IMR-90 (cell line): Measurements from ENCODE around the gene DMD. TPM values are rescaled to one million over a fixed set of nuclear protein-coding genes. Genes with fewer than 3 reads are reported as not detected.

Source experiments
- ATAC-seq: fragments of 200-7000 bp; cut with Tn5 transposase; 2 replicates; pipeline ENCODE4 v1.9.1; 2020; ENCODE audit warnings: low read depth, mild to moderate bottlenecking, moderate library complexity
- BruUV-seq: library from RNA; stranded (reverse); fragments of 400-500 nt; replicated peaks from 2 replicates; lab custom pipeline; 2021; lab: Mats Ljungman, UMichigan
- CTCF ChIA-PET: fragments of 300-600 bp; formaldehyde crosslinking; extraction: SDS; loops from one replicate; lab custom pipeline; 2021; ENCODE audit warnings: antibody characterized with exemption; lab: Yijun Ruan, JAX
- POLR2A ChIA-PET: fragments of 300-600 bp; sonication (Branson Sonifier 250); formaldehyde crosslinking; loops from one replicate; lab custom pipeline; 2022; ENCODE audit warnings: antibody characterized with exemption; ENCODE audit not compliant: unreplicated experiment; lab: Charles Lee
- DNase-seq: peaks from one replicate; pipeline ENCODE4 v3.0.0; 2013
- H2AFZ ChIP-seq: replicated peaks from 2 replicates; pipeline ENCODE3; 2013; ENCODE audit warnings: low read length, mild to moderate bottlenecking; ENCODE audit not compliant: poor library complexity
- H2AK5ac ChIP-seq: 2 replicates; pipeline ENCODE4 v1.6.1; 2013; ENCODE audit warnings: low read depth, low read length, inconsistent platforms
- H2AK9ac ChIP-seq: replicated peaks from 2 replicates; pipeline ENCODE3; 2013; ENCODE audit warnings: mild to moderate bottlenecking, low read depth, low read length, moderate library complexity; ENCODE audit not compliant: poor library complexity
- H2BK120ac ChIP-seq: 2 replicates; pipeline ENCODE4 v1.6.1; 2013; ENCODE audit warnings: low read depth, low read length, inconsistent platforms
- H2BK15ac ChIP-seq: 3 replicates; pipeline ENCODE4 v1.6.1; 2013; ENCODE audit warnings: low read depth, low read length, inconsistent platforms
- H2BK20ac ChIP-seq: 2 replicates; pipeline ENCODE4 v1.6.1; 2013; ENCODE audit warnings: low read depth, mild to moderate bottlenecking, inconsistent platforms, low read length, moderate library complexity
- H2BK5ac ChIP-seq: 2 replicates; pipeline ENCODE4 v1.6.1; 2013; ENCODE audit warnings: mild to moderate bottlenecking, low read depth, low read length, inconsistent platforms; ENCODE audit not compliant: poor library complexity, severe bottlenecking
- H3K14ac ChIP-seq: replicated peaks from 2 replicates; pipeline ENCODE4 v1.6.1; 2013; ENCODE audit warnings: low read depth, low read length, inconsistent platforms
- H3K18ac ChIP-seq: 2 replicates; pipeline ENCODE4 v1.6.1; 2013; ENCODE audit warnings: low read depth, low read length, control low read depth
- H3K23ac ChIP-seq: 2 replicates; pipeline ENCODE4 v1.6.1; 2013; ENCODE audit warnings: low read depth, low read length, inconsistent platforms
- H3K27ac ChIP-seq: 2 replicates; pipeline ENCODE4 v1.5.1; 2013; ENCODE audit warnings: mild to moderate bottlenecking, control low read depth, low read length; ENCODE audit not compliant: insufficient read depth
- H3K27me3 ChIP-seq: 2 replicates; pipeline ENCODE4 v1.6.1; 2013; ENCODE audit warnings: low read length; ENCODE audit not compliant: control insufficient read depth, insufficient read depth
- H3K36me3 ChIP-seq: 2 replicates; pipeline ENCODE4 v1.6.1; 2013; ENCODE audit warnings: low read length, mixed read lengths; ENCODE audit not compliant: control insufficient read depth, insufficient read depth
- H3K4ac ChIP-seq: 2 replicates; pipeline ENCODE4 v1.6.1; 2013; ENCODE audit warnings: low read depth, low read length, inconsistent platforms
- H3K4me1 ChIP-seq: 2 replicates; pipeline ENCODE4 v1.6.1; 2013; ENCODE audit warnings: low read length, mixed read lengths; ENCODE audit not compliant: control insufficient read depth, insufficient read depth
- H3K4me2 ChIP-seq: 2 replicates; pipeline ENCODE4 v1.6.1; 2013; ENCODE audit warnings: low read depth, mild to moderate bottlenecking, control low read depth, low read length, moderate library complexity
- H3K4me3 ChIP-seq: 2 replicates; pipeline ENCODE4 v1.5.1; 2013; ENCODE audit warnings: low read depth, mild to moderate bottlenecking, control low read depth, low read length, moderate library complexity; ENCODE audit not compliant: insufficient read depth
- H3K56ac ChIP-seq: 2 replicates; pipeline ENCODE4 v1.6.1; 2013; ENCODE audit warnings: low read length, inconsistent platforms; ENCODE audit not compliant: insufficient read depth; ENCODE audit errors: extremely low read depth
- H3K79me1 ChIP-seq, 2 experiments: 2 replicates each; pipeline ENCODE4 v1.6.1; 2013; ENCODE audit warnings: low read length in 2 of 2, inconsistent platforms in 1 of 2, low read depth in 1 of 2
- H3K9ac ChIP-seq: 2 replicates; pipeline ENCODE4 v1.6.1; 2013; ENCODE audit warnings: low read depth, low read length, control low read depth
- H3K9me1 ChIP-seq: 2 replicates; pipeline ENCODE4 v1.6.1; 2013; ENCODE audit warnings: low read length, inconsistent platforms; ENCODE audit not compliant: insufficient read depth
- H3K9me3 ChIP-seq: 2 replicates; pipeline ENCODE4 v1.6.1; 2013; ENCODE audit warnings: low read length; ENCODE audit not compliant: control insufficient read depth, insufficient read depth
- H4K20me1 ChIP-seq: 2 replicates; pipeline ENCODE4 v1.6.1; 2013; ENCODE audit warnings: low read length, inconsistent platforms; ENCODE audit not compliant: insufficient read depth
- H4K5ac ChIP-seq: 2 replicates; pipeline ENCODE4 v1.6.1; 2013; ENCODE audit warnings: mild to moderate bottlenecking, low read depth, low read length, control low read depth
- H4K8ac ChIP-seq, 2 experiments: 2 replicates each; pipeline ENCODE4 v1.6.1; 2013; ENCODE audit warnings: low read depth in 2 of 2, low read length in 2 of 2, control low read depth in 1 of 2, inconsistent platforms in 1 of 2
- H4K91ac ChIP-seq: 2 replicates; pipeline ENCODE4 v1.6.1; 2013; ENCODE audit warnings: low read depth, low read length, inconsistent platforms; ENCODE audit not compliant: insufficient read depth
- BHLHE40 ChIP-seq: fragments of 150-350 bp; IDR thresholded peaks from 2 replicates; pipeline ENCODE4 v1.6.1; 2016; ENCODE audit warnings: mild to moderate bottlenecking, low read depth, low read length
- CHD1 ChIP-seq: IDR thresholded peaks from 2 replicates; pipeline ENCODE4 v1.6.1; 2012; ENCODE audit warnings: low read depth, low read length, improper control_type of control experiment
- ELK1 ChIP-seq: fragments of 150-350 bp; IDR thresholded peaks from 2 replicates; pipeline ENCODE4 v1.6.1; 2016; ENCODE audit warnings: low read depth, mild to moderate bottlenecking, low read length, moderate library complexity, borderline replicate concordance
- MAFK ChIP-seq: IDR thresholded peaks from 2 replicates; pipeline ENCODE4 v1.6.1; 2012; ENCODE audit warnings: low read depth, low read length, improper control_type of control experiment
- POLR2A ChIP-seq: IDR thresholded peaks from 2 replicates; pipeline ENCODE4 v1.6.1; 2012; ENCODE audit warnings: mild to moderate bottlenecking, low read depth, low read length
- RAD21 ChIP-seq: IDR thresholded peaks from 2 replicates; pipeline ENCODE4 v1.6.1; 2012; ENCODE audit warnings: low read length, improper control_type of control experiment
- SMC3 ChIP-seq: fragments of 150-350 bp; IDR thresholded peaks from 2 replicates; pipeline ENCODE4 v1.6.1; 2016; ENCODE audit warnings: low read depth, mild to moderate bottlenecking, antibody characterized with exemption, low read length, moderate library complexity
- WGBS, 2 experiments: methylation state at CpG; one replicate each; pipeline versions ENCODE4 v1.1.5 to v1.1.7; 2013; ENCODE audit warnings: missing lambda C conversion rate in 2 of 2; ENCODE audit not compliant: insufficient read length in 1 of 2; ENCODE audit errors: extremely low coverage in 2 of 2; 5-methylcytosine and 5-hydroxymethylcytosine counted together
- dilution Hi-C: fragments of 300-500 bp; cut with HindIII; formaldehyde crosslinking; loops from one replicate; pipeline ENCODE4 v1.14.3; 2018; ENCODE audit warnings: low sequenced_read_pairs; ENCODE audit not compliant: unreplicated experiment
- in situ Hi-C: fragments of 300-500 bp; cut with MboI; formaldehyde crosslinking; loops from 3 replicates; pipeline ENCODE4 v1.14.3; 2019; ENCODE audit warnings: low sequenced_read_pairs, inconsistent platforms, mixed read lengths
- intact Hi-C: fragments of 100-400 bp; cut with micrococcal nuclease; formaldehyde crosslinking; loops from 2 replicates; pipeline ENCODE4 v1.10.0; 2022
- polyA plus RNA-seq, 3 experiments: library from polyadenylated mRNA; depleted of rRNA; stranded (reverse); fragments of >200 nt; gene quantifications; 2 replicates each; pipeline ENCODE4 v1.2.3, GENCODE V29; 2012; ENCODE audit warnings: low replicate concordance in 1 of 3
- total RNA-seq: library from RNA; depleted of rRNA; stranded (reverse); fragments of >200 nt; gene quantifications from 2 replicates; pipeline ENCODE4 v1.2.3, GENCODE V29; 2012

Gene DMD
- total and polyA plus RNA-seq, 2 of the 4 experiments (the other 2 are of a cell fraction): 6.6 to 11.8 TPM

- H4K8ac ChIP-seq: no peak overlapping the region
- H3K4ac ChIP-seq: no peak overlapping the region
- no peaks in the 10 kb centered on the region for H3K9me1 ChIP-seq
- H3K56ac ChIP-seq: no peak overlapping the region
- no peak overlapping the region for H2BK15ac ChIP-seq
- ChIA-PET CTCF (no interaction called here), POLR2A (no interaction called here)
- H2BK120ac ChIP-seq: no peak overlapping the region
- no peak overlapping the region for H3K4me2 ChIP-seq
- H2AFZ ChIP-seq: no peak overlapping the region
- no peak overlapping the region for H3K9ac ChIP-seq
- ATAC-seq (no peak), DNase-seq (no peak)
- TF ChIP-seq MAFK (no peak), ELK1 (no peak), BHLHE40 (no peak), CHD1 (no peak), SMC3 (no peak), RAD21 (no peak), POLR2A (no peak)
- H2BK20ac ChIP-seq: no peak overlapping the region
- WGBS, 2 experiments: no CpG with 5 or more reads among the region's 1 CpG
- H4K5ac ChIP-seq: no peak overlapping the region
- H3K4me3 ChIP-seq: no peak overlapping the region
- no peak overlapping the region for H2AK5ac ChIP-seq
- H3K27me3 ChIP-seq: no peaks in the 10 kb centered on the region
- no peak overlapping the region for H2BK5ac ChIP-seq
- H3K27ac ChIP-seq: no peak overlapping the region
- no peaks in the 10 kb centered on the region for H3K36me3 ChIP-seq
- no peak overlapping the region for H3K14ac ChIP-seq
- H4K20me1 ChIP-seq: no peaks in the 10 kb centered on the region
- in situ Hi-C loops (no loop called here), dilution Hi-C loops (no loop called here), intact Hi-C loops (no loop called here)
- BruUV-seq: no TSS peak
- H3K9me3 ChIP-seq: no peaks in the 10 kb centered on the region
- no peak overlapping the region for H2AK9ac ChIP-seq
- no peak overlapping the region for H4K91ac ChIP-seq
- H3K79me1 ChIP-seq: no peaks in the 10 kb centered on the region
- no peak overlapping the region for H3K18ac ChIP-seq
- no peaks in the 10 kb centered on the region for H3K4me1 ChIP-seq
- H3K23ac ChIP-seq: no peak overlapping the region
Observed at GRCh38 chrX:32545101-32545500, 666.2 kb downstream of the DMD start.
